Colonic mucosa (tissue), 4 donors: ENCODE data around the gene HMBS. TPM values are rescaled to one million over a fixed set of nuclear protein-coding genes. Genes with fewer than 3 reads are reported as not detected.

Experiments
- DNase-seq: peaks from one replicate; pipeline ENCODE4 v3.0.0-alpha.2; 2020
- H3K27ac ChIP-seq: fragments of 200-600 bp; one replicate; pipeline ENCODE4 v1.8.0; 2021
- H3K27me3 ChIP-seq: fragments of 200-600 bp; one replicate; pipeline ENCODE4 v1.8.0; 2021
- H3K36me3 ChIP-seq: fragments of 200-600 bp; one replicate; pipeline ENCODE4 v1.8.0; 2021
- H3K4me1 ChIP-seq: fragments of 200-600 bp; one replicate; pipeline ENCODE4 v1.8.0; 2021; ENCODE audit warnings: mild to moderate bottlenecking
- H3K4me3 ChIP-seq: fragments of 200-600 bp; one replicate; pipeline ENCODE4 v1.8.0; 2021
- H3K9ac ChIP-seq, 2 donors: one replicate each; pipeline ENCODE4 v1.7.0; 2013; ENCODE audit warnings: control low read depth in 2 of 2, low read depth in 2 of 2, low read length in 2 of 2
- H3K9me3 ChIP-seq: fragments of 200-600 bp; one replicate; pipeline ENCODE4 v1.8.0; 2021
- CTCF ChIP-seq: fragments of 200-600 bp; IDR thresholded peaks from one replicate; pipeline ENCODE4 v1.8.0; 2022; ENCODE audit warnings: antibody characterized with exemption, mild to moderate bottlenecking
- intact Hi-C: fragments of 100-400 bp; cut with DNase I; formaldehyde crosslinking; loops from one replicate; pipeline ENCODE4 v1.14.1; 2022
- total RNA-seq, 2 donors: library from RNA; stranded (reverse); fragmentation: NEBNext Ultra II Directional in 1 of 2; extraction: Animal tissue kit (Norgen Biotek cat#: 25700) in 1 of 2; gene quantifications; one replicate each; pipeline ENCODE4 v1.2.1, GENCODE V29; 2021
- donor health status: healthy.
- donor health status: DM: no; HTN: no; CAD: no.
- donor health status: DM: no; HTN: no; CAD: no.

Gene HMBS
- total RNA-seq, 2 donors from 2014 or later: 18.7 to 50.5 TPM

- no peak for TF ChIP-seq CTCF
- peaks cover 7% of the 10 kb centered on the region for H3K4me1 ChIP-seq
- H3K4me3 ChIP-seq: no peak overlapping the region
- no peaks in the 10 kb centered on the region for H3K9me3 ChIP-seq
- no peak overlapping the region for H3K9ac ChIP-seq
- H3K27ac ChIP-seq: no peak overlapping the region
- no peaks in the 10 kb centered on the region for H3K36me3 ChIP-seq
- intact Hi-C loops: no loop called here
- no peaks in the 10 kb centered on the region for H3K27me3 ChIP-seq
- no peak for DNase-seq
Measured at GRCh38 chr11:119087123-119087522, 2.4 kb downstream of the HMBS start.

GRCh38 chr11:119087747-119088241, 3.1 kb downstream of the HMBS start:
- intact Hi-C loops: no loop called here
- Histone ChIP-seq H3K27me3 (no peaks in the 10 kb centered on the region), H3K27ac (no peak overlapping the region), H3K9ac (no peak overlapping the region), H3K9me3 (no peaks in the 10 kb centered on the region), H3K4me3 (no peak overlapping the region), H3K36me3 (no peaks in the 10 kb centered on the region), H3K4me1 (peaks cover 7% of the 10 kb centered on the region)
- no peak for DNase-seq
- TF ChIP-seq CTCF: no peak

- intact Hi-C loops: no loop called here
- H3K27ac ChIP-seq: no peak overlapping the region
- no peaks in the 10 kb centered on the region for H3K27me3 ChIP-seq
- H3K4me3 ChIP-seq: no peak overlapping the region
- peaks cover 7% of the 10 kb centered on the region for H3K4me1 ChIP-seq
- DNase-seq: no peak
- H3K36me3 ChIP-seq: no peaks in the 10 kb centered on the region
- H3K9me3 ChIP-seq: no peaks in the 10 kb centered on the region
- no peak for TF ChIP-seq CTCF
- H3K9ac ChIP-seq: no peak overlapping the region
Measured at GRCh38 chr11:119088406-119088805, 3.7 kb downstream of the HMBS start.

- no peaks in the 10 kb centered on the region for H3K27me3 ChIP-seq
- no peak for DNase-seq
- H3K9me3 ChIP-seq: no peaks in the 10 kb centered on the region
- H3K4me3 ChIP-seq: no peak overlapping the region
- no peak overlapping the region for H3K27ac ChIP-seq
- H3K4me1 ChIP-seq: peaks cover 2% of the 10 kb centered on the region
- intact Hi-C loops: no loop called here
- H3K36me3 ChIP-seq: no peaks in the 10 kb centered on the region
- H3K9ac ChIP-seq: no peak overlapping the region
- TF ChIP-seq CTCF: no peak
Measured at GRCh38 chr11:119089319-119089718, 4.6 kb downstream of the HMBS start.

GRCh38 chr11:119091178-119091577, 6.5 kb downstream of the HMBS start:
- TF ChIP-seq CTCF: no peak
- Histone ChIP-seq H3K9ac (no peak overlapping the region), H3K9me3 (no peaks in the 10 kb centered on the region), H3K27me3 (no peaks in the 10 kb centered on the region), H3K4me3 (no peak overlapping the region), H3K36me3 (no peaks in the 10 kb centered on the region), H3K27ac (no peak overlapping the region), H3K4me1 (no peaks in the 10 kb centered on the region)
- intact Hi-C loops: no loop called here
- no peak for DNase-seq
